ENCODE data around the gene PRKCE. TPM values are rescaled to one million over a fixed set of nuclear protein-coding genes. Genes with fewer than 3 reads are reported as not detected.

The PRKCE gene
- polyA plus RNA-seq, 3 donors = 1.3 to 7.7 (median 2.3) TPM

- H4K20me1 ChIP-seq (ENCODE audit: insufficient read depth, low read length) = no peaks in the 10 kb centered on the region
- Mint-ChIP-seq H3K9me3 (peaks cover 0 to 1% (median 0%) of the 10 kb centered on the region in 7 donors), H3K4me1 (peaks cover 5% of the 10 kb centered on the region), H3K4me3 (no peak overlapping the region), H3K36me3 (peaks cover 0 to 4% of the 10 kb centered on the region in 2 donors), H3K27ac (no peak overlapping the region), H3K27me3 (ENCODE audit: low read depth in 3 of 3) (peaks cover 0 to 1% (median 0%) of the 10 kb centered on the region in 3 donors)
- no peak overlapping the region for H3K4me3 ChIP-seq (replicated peaks in 1 of 3; ENCODE audit: low read depth in 2 of 3, low read length in 3 of 3)
- H3K9ac ChIP-seq (ENCODE audit: insufficient read depth, low read length, poor library complexity, severe bottlenecking) = no peak overlapping the region
- H3K36me3 ChIP-seq (replicated peaks in 1 of 2; ENCODE audit: control insufficient read depth in 1 of 2, insufficient read depth in 2 of 2, low read length in 2 of 2) = no peaks in the 10 kb centered on the region
- DNase-seq = no peak
- H3K9me3 ChIP-seq (replicated peaks in 1 of 2; ENCODE audit: control insufficient read depth in 1 of 2, insufficient read depth in 1 of 2, low read length in 2 of 2) = no peaks in the 10 kb centered on the region
- intact Hi-C loops (cut with micrococcal nuclease) = no loop called here
- H3K27ac ChIP-seq (ENCODE audit: low read depth in 1 of 2, low read length in 2 of 2) = no peak overlapping the region
- no peak overlapping the region for H2AFZ ChIP-seq (ENCODE audit: insufficient read depth, low read depth, low read length, poor library complexity, severe bottlenecking)
- H3K27me3 ChIP-seq (ENCODE audit: control insufficient read depth in 2 of 2, insufficient read depth in 2 of 2, low read length in 2 of 2) = no peaks in the 10 kb centered on the region
- H3K4me2 ChIP-seq (replicated peaks; ENCODE audit: extremely low read depth, low read length, poor library complexity, severe bottlenecking) = no peak overlapping the region
- no peaks in the 10 kb centered on the region for H3K4me1 ChIP-seq (ENCODE audit: control insufficient read depth in 1 of 2, insufficient read depth in 2 of 2, low read length in 2 of 2)
- no peak for TF ChIP-seq CTCF (IDR thresholded peaks at IDR 0.05)
- H3K79me2 ChIP-seq (ENCODE audit: insufficient read depth, low read length) = no peaks in the 10 kb centered on the region
- no CpG with 5 or more reads among the region's 4 CpGs for WGBS (ENCODE audit: insufficient coverage)
These were observed 475.1 kb downstream of the PRKCE start for GRCh38 chr2:46126571-46126970.

GRCh38 chr2:46127176-46127575 is 475.7 kb downstream of the PRKCE start:
- H3K4me3 ChIP-seq (replicated peaks in 1 of 3; ENCODE audit: low read depth in 2 of 3, low read length in 3 of 3) = no peak overlapping the region
- WGBS (ENCODE audit: insufficient coverage) = no CpG with 5 or more reads among the region's 3 CpGs
- H3K4me2 ChIP-seq (replicated peaks; ENCODE audit: extremely low read depth, low read length, poor library complexity, severe bottlenecking) = no peak overlapping the region
- H4K20me1 ChIP-seq (ENCODE audit: insufficient read depth, low read length) = no peaks in the 10 kb centered on the region
- no peak overlapping the region for H2AFZ ChIP-seq (ENCODE audit: insufficient read depth, low read depth, low read length, poor library complexity, severe bottlenecking)
- no peaks in the 10 kb centered on the region for H3K4me1 ChIP-seq (ENCODE audit: control insufficient read depth in 1 of 2, insufficient read depth in 2 of 2, low read length in 2 of 2)
- Mint-ChIP-seq H3K27ac (no peak overlapping the region), H3K4me1 (peaks cover 5% of the 10 kb centered on the region), H3K27me3 (ENCODE audit: low read depth in 3 of 3) (peaks cover 0 to 1% (median 0%) of the 10 kb centered on the region in 3 donors), H3K4me3 (no peak overlapping the region), H3K36me3 (peaks cover 2 to 6% of the 10 kb centered on the region in 2 donors), H3K9me3 (peaks cover 0 to 1% (median 0%) of the 10 kb centered on the region in 7 donors)
- H3K9me3 ChIP-seq (replicated peaks in 1 of 2; ENCODE audit: control insufficient read depth in 1 of 2, insufficient read depth in 1 of 2, low read length in 2 of 2) = no peaks in the 10 kb centered on the region
- no peak overlapping the region for H3K9ac ChIP-seq (ENCODE audit: insufficient read depth, low read length, poor library complexity, severe bottlenecking)
- H3K79me2 ChIP-seq (ENCODE audit: insufficient read depth, low read length) = no peaks in the 10 kb centered on the region
- H3K36me3 ChIP-seq (replicated peaks in 1 of 2; ENCODE audit: control insufficient read depth in 1 of 2, insufficient read depth in 2 of 2, low read length in 2 of 2) = no peaks in the 10 kb centered on the region
- TF ChIP-seq CTCF (IDR thresholded peaks at IDR 0.05) = no peak
- DNase-seq = no peak
- intact Hi-C loops (cut with micrococcal nuclease) = no loop called here
- H3K27me3 ChIP-seq (ENCODE audit: control insufficient read depth in 2 of 2, insufficient read depth in 2 of 2, low read length in 2 of 2) = no peaks in the 10 kb centered on the region
- H3K27ac ChIP-seq (ENCODE audit: low read depth in 1 of 2, low read length in 2 of 2) = no peak overlapping the region
